GM12864 (cell line): ENCODE measurements around the gene HLA-C.

Experiments
- DNase-seq: peaks from one replicate; pipeline ENCODE4 v3.0.0-alpha.2; 2011; ENCODE audit warnings: low read depth
- H3K4me3 ChIP-seq: 2 replicates; pipeline ENCODE4 v1.5.1; 2011; ENCODE audit warnings: mild to moderate bottlenecking, low read depth, low read length, control low read depth
- CTCF ChIP-seq: IDR thresholded peaks from 2 replicates; pipeline ENCODE4 v1.5.1; 2011; ENCODE audit warnings: low read depth, mild to moderate bottlenecking, moderate library complexity, low read length, control low read depth, inconsistent platforms; ENCODE audit errors: missing control alignments

The HLA-C gene

GRCh38 chr6:31307669-31308049 is 35.8 kb upstream of the HLA-C start:
- no peak for DNase-seq
- H3K4me3 ChIP-seq, result no peak overlapping the region
- TF ChIP-seq CTCF, result no peak

- H3K4me3 ChIP-seq, result no peak overlapping the region
- no peak for TF ChIP-seq CTCF
- DNase-seq, result no peak
These were observed 33.9 kb upstream of the HLA-C start for GRCh38 chr6:31305703-31306219.

- DNase-seq, result no peak
- TF ChIP-seq CTCF, result no peak
- no peak overlapping the region for H3K4me3 ChIP-seq
These were observed 32.8 kb upstream of the HLA-C start for GRCh38 chr6:31304683-31305082.

- no peak for DNase-seq
- no peak overlapping the region for H3K4me3 ChIP-seq
- no peak for TF ChIP-seq CTCF
These were observed 28.9 kb upstream of the HLA-C start for GRCh38 chr6:31300797-31301196.

GRCh38 chr6:31299947-31300346 is 28.1 kb upstream of the HLA-C start:
- no peak for DNase-seq
- TF ChIP-seq CTCF, result no peak
- H3K4me3 ChIP-seq, result no peak overlapping the region

GRCh38 chr6:31299511-31299910 is 27.6 kb upstream of the HLA-C start:
- DNase-seq, result no peak
- no peak for TF ChIP-seq CTCF
- no peak overlapping the region for H3K4me3 ChIP-seq

- no peak for TF ChIP-seq CTCF
- DNase-seq, result no peak
- no peak overlapping the region for H3K4me3 ChIP-seq
These were observed 22.2 kb upstream of the HLA-C start for GRCh38 chr6:31294056-31294455.
